Measurements from ENCODE around the gene ZNF416.

DNA sequence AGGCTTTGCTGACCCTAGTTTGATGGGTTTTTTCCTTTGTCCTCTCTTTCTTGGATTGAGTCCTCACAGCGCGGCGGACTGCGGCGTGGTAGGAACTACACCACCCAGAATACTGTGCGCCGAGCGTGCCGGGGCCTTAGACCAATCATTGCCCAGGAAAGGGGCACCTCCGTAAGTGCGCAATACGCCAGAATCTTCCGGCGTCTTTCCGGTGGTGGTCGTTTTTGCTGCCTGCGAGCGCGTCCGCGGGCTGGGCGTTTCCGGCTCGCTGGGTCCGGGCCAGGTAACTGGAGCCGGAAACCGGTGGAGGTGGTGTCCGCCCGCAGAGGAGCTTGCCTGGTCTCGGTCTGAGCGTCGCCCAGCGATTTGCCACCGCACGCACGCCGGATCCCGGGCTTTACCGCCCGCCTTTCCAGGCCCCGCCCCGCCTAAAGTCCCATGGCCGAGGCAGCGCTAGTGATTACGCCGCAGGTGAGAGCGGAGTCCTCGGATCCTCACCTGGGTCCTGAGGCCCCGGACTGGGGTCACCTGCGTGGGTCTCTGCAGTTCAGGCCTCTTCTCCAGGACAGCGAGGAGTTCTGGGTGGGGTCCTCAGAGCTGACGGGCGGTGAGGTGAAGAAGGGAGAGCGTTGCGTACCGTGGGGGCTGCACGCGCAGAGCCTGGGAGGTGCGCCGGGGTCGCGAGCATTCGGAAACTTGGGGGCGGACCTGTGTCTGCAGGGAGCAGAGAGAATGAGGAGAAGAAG lies 51.4 kb downstream of the ZNF416 start, which contains the start of gene ZNF549:
- TF ChIP-seq POLR2AphosphoS5 (IDR thresholded peaks at IDR 0.05; ENCODE audit: borderline replicate concordance, low read depth, low read length): peak; percentile 70
- TF ChIP-seq EZH2 (IDR thresholded peaks at IDR 0.05): no peak
